SK-N-SH treated with all-trans-retinoic acid at 6 μM for 48 hours (cell line): ENCODE data around the gene PCDHGB3.
"Not testable (repeated sequence)": the region's sequence is repeated elsewhere in the genome, so short reads cannot be mapped to it uniquely, and the experiment has no call there.

Experiments
- ATAC-seq: fragments of 200-7000 bp; cut with Tn5 transposase; 3 replicates; pipeline ENCODE4 v1.9.1; 2020; ENCODE audit warnings: mild to moderate bottlenecking, moderate library complexity
- ARNTL ChIP-seq: fragments of 450-650 bp; formaldehyde crosslinking; IDR thresholded peaks from 2 replicates; pipeline ENCODE4 v1.5.0; 2020; ENCODE audit warnings: low read depth, mild to moderate bottlenecking, moderate library complexity, borderline replicate concordance
- BACH2 ChIP-seq: fragments of 250-450 bp; sonication (Bioruptor Pico); IDR thresholded peaks from 2 replicates; pipeline ENCODE4 v1.9.0; 2021; ENCODE audit warnings: mild to moderate bottlenecking, borderline replicate concordance
- CREB5 ChIP-seq: fragments of 250-450 bp; sonication (Bioruptor Pico); IDR thresholded peaks from 2 replicates; pipeline ENCODE4 v1.5.1; 2020; ENCODE audit warnings: low read depth, mild to moderate bottlenecking, moderate library complexity
- ESRRG ChIP-seq: fragments of 250-450 bp; sonication (Bioruptor Pico); IDR thresholded peaks from 2 replicates; pipeline ENCODE4 v1.6.1; 2021; ENCODE audit warnings: mild to moderate bottlenecking
- GLIS3 ChIP-seq: fragments of 250-450 bp; sonication (Bioruptor Pico); IDR thresholded peaks from 2 replicates; pipeline ENCODE4 v1.5.0; 2020; ENCODE audit warnings: mild to moderate bottlenecking, moderate library complexity
- ISL1 ChIP-seq: fragments of 250-450 bp; sonication (Bioruptor Pico); IDR thresholded peaks from 2 replicates; pipeline ENCODE4 v2.1.2; 2022; ENCODE audit warnings: mild to moderate bottlenecking, moderate library complexity
- POU6F1 ChIP-seq: fragments of 250-450 bp; sonication (Bioruptor Pico); IDR thresholded peaks from 2 replicates; pipeline ENCODE4 v1.8.0; 2021; ENCODE audit warnings: low read depth, mild to moderate bottlenecking, moderate library complexity, borderline replicate concordance
- PPARA ChIP-seq: fragments of 250-450 bp; sonication (Bioruptor Pico); IDR thresholded peaks from 2 replicates; pipeline ENCODE4 v1.5.0; 2020; ENCODE audit warnings: mild to moderate bottlenecking, borderline replicate concordance
- TCF4 ChIP-seq: fragments of 250-450 bp; sonication (Bioruptor Pico); IDR thresholded peaks from 2 replicates; pipeline ENCODE4 v1.8.0; 2021; ENCODE audit warnings: mild to moderate bottlenecking, moderate library complexity, borderline replicate concordance
- ZFP3 ChIP-seq: fragments of 250-450 bp; sonication (Bioruptor Pico); IDR thresholded peaks from 2 replicates; pipeline ENCODE4 v1.5.0; 2020; ENCODE audit warnings: mild to moderate bottlenecking, moderate library complexity
- ZFP30 ChIP-seq: fragments of 450-650 bp; formaldehyde crosslinking; IDR thresholded peaks from 2 replicates; pipeline ENCODE4 v1.5.0; 2022; ENCODE audit warnings: mild to moderate bottlenecking, moderate library complexity
- ZNF565 ChIP-seq: fragments of 450-650 bp; formaldehyde crosslinking; conservative IDR thresholded peaks from 2 replicates; pipeline ENCODE4 v1.5.0; 2020; ENCODE audit warnings: low read depth, mild to moderate bottlenecking, moderate library complexity
- ZNF70 ChIP-seq: fragments of 450-650 bp; formaldehyde crosslinking; IDR thresholded peaks from 2 replicates; pipeline ENCODE4 v1.5.0; 2020; ENCODE audit warnings: mild to moderate bottlenecking, moderate library complexity
- ZNF8 ChIP-seq: fragments of 450-650 bp; formaldehyde crosslinking; IDR thresholded peaks from 2 replicates; pipeline ENCODE4 v1.5.0; 2020; ENCODE audit warnings: mild to moderate bottlenecking, moderate library complexity
- TF ChIP-seq, protein P1 (sequence below): fragments of 250-450 bp; sonication (Bioruptor Pico); IDR thresholded peaks from 2 replicates; pipeline ENCODE4 v1.5.1; 2021; ENCODE audit warnings: mild to moderate bottlenecking, moderate library complexity
- TF ChIP-seq, protein P2 (sequence below): fragments of 250-450 bp; sonication (Bioruptor Pico); IDR thresholded peaks from 2 replicates; pipeline ENCODE4 v1.5.0; 2020; ENCODE audit warnings: mild to moderate bottlenecking, moderate library complexity

PCDHGB3 gene

GRCh38 chr5:141402553-141403243 lies 32.7 kb downstream of the PCDHGB3 start, which contains the start of gene PCDHGA9:
Gene PCDHGA9 (plus strand): TSS chr5:141402778. CDS start chr5:141402953, 175 bp downstream.
- TF ChIP-seq ZNF565 (CRISPR knock-in tag) (no peak), ZNF8 (CRISPR knock-in tag) (no peak), ESRRG (CRISPR knock-in tag) (no peak), ZFP3 (no peak), PPARA (CRISPR knock-in tag) (no peak), CREB5 (CRISPR knock-in tag) (no peak), ISL1 (CRISPR knock-in tag) (no peak), ARNTL (CRISPR knock-in tag) (no peak), TCF4 (CRISPR knock-in tag) (no peak), GLIS3 (CRISPR knock-in tag) (no peak), ZFP30 (CRISPR knock-in tag) (no peak), ZNF70 (no peak), POU6F1 (no peak), BACH2 (no peak)
- TF ChIP-seq, protein P1, sequence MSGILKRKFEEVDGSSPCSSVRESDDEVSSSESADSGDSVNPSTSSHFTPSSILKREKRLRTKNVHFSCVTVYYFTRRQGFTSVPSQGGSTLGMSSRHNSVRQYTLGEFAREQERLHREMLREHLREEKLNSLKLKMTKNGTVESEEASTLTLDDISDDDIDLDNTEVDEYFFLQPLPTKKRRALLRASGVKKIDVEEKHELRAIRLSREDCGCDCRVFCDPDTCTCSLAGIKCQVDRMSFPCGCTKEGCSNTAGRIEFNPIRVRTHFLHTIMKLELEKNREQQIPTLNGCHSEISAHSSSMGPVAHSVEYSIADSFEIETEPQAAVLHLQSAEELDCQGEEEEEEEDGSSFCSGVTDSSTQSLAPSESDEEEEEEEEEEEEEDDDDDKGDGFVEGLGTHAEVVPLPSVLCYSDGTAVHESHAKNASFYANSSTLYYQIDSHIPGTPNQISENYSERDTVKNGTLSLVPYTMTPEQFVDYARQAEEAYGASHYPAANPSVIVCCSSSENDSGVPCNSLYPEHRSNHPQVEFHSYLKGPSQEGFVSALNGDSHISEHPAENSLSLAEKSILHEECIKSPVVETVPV (CRISPR knock-in tag): no peak
- TF ChIP-seq, all 23 proteins: peak for 0
- ATAC-seq: no peak

GRCh38 chr5:141403387-141403786 lies 33.3 kb downstream of the PCDHGB3 start:
- no peak for ATAC-seq

GRCh38 chr5:141407790-141408505 lies 37.9 kb downstream of the PCDHGB3 start, which contains the start of gene PCDHGB6:
Gene PCDHGB6 (plus strand): TSS chr5:141408021. CDS start chr5:141408203, 182 bp downstream.
- ATAC-seq: not testable (repeated sequence)

More at GRCh38 chr5:141403387-141403786, 33.3 kb downstream of the PCDHGB3 start:
- TF ChIP-seq PPARA (CRISPR knock-in tag): no peak

DNA sequence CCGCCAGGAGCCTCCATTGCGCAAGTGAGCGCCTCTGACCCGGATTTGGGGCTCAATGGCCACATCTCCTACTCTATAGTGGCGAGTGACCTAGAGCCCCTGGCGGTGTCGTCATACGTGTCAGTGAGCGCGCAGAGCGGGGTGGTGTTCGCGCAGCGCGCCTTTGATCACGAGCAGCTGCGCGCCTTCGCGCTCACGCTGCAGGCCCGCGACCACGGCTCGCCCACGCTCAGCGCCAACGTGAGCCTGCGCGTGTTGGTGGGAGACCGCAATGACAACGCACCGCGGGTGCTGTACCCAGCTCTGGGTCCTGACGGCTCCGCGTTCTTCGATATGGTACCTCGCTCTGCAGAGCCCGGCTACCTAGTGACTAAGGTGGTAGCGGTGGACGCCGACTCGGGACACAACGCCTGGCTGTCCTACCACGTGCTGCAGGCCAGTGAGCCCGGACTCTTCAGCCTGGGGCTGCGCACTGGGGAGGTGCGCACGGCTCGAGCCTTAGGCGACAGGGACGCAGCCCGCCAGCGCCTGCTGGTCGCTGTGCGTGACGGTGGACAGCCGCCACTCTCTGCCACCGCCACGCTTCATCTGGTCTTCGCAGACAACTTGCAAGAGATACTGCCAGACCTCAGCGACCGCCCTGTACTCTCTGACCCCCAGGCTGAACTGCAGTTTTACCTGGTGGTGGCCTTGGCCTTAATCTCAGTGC lies 39.7 kb downstream of the PCDHGB3 start:
- TF ChIP-seq, protein P1 (CRISPR knock-in tag): no peak
- TF ChIP-seq ZNF70 (no peak), ZFP30 (CRISPR knock-in tag) (no peak), CREB5 (CRISPR knock-in tag) (no peak)
- TF ChIP-seq, protein P2, sequence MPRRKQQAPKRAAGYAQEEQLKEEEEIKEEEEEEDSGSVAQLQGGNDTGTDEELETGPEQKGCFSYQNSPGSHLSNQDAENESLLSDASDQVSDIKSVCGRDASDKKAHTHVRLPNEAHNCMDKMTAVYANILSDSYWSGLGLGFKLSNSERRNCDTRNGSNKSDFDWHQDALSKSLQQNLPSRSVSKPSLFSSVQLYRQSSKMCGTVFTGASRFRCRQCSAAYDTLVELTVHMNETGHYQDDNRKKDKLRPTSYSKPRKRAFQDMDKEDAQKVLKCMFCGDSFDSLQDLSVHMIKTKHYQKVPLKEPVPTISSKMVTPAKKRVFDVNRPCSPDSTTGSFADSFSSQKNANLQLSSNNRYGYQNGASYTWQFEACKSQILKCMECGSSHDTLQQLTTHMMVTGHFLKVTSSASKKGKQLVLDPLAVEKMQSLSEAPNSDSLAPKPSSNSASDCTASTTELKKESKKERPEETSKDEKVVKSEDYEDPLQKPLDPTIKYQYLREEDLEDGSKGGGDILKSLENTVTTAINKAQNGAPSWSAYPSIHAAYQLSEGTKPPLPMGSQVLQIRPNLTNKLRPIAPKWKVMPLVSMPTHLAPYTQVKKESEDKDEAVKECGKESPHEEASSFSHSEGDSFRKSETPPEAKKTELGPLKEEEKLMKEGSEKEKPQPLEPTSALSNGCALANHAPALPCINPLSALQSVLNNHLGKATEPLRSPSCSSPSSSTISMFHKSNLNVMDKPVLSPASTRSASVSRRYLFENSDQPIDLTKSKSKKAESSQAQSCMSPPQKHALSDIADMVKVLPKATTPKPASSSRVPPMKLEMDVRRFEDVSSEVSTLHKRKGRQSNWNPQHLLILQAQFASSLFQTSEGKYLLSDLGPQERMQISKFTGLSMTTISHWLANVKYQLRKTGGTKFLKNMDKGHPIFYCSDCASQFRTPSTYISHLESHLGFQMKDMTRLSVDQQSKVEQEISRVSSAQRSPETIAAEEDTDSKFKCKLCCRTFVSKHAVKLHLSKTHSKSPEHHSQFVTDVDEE (CRISPR knock-in tag): no peak
- TF ChIP-seq, all 23 proteins: peak for 0
- ATAC-seq: no peak
